Left hindlimb (tissue), 1 donor: ENCODE data around the gene KMT5C.

Experiments used
- DNase-seq: peaks from one replicate; pipeline ENCODE4 v3.0.0-alpha.2; 2018

The KMT5C gene

GRCh38 chr19:55348317-55349034 is 8.8 kb downstream of the KMT5C start:
- DNase-seq: no peak

GRCh38 chr19:55350620-55351315 is 11.1 kb downstream of the KMT5C start:
- no peak for DNase-seq

- DNase-seq: no peak
Measured at GRCh38 chr19:55352040-55352439, 12.4 kb downstream of the KMT5C start.

- no peak for DNase-seq
Measured at GRCh38 chr19:55352549-55353145, 13.0 kb downstream of the KMT5C start.

- DNase-seq: no peak
Measured at GRCh38 chr19:55353356-55353802, 13.7 kb downstream of the KMT5C start.

- no peak for DNase-seq
Measured at GRCh38 chr19:55353803-55354697, 14.4 kb downstream of the KMT5C start.

GRCh38 chr19:55354698-55355212 is 15.1 kb downstream of the KMT5C start, which contains the start of gene COX6B2:
Gene COX6B2, minus strand, starts transcription at chr19:55354719. Its CDS starts 198 bp downstream, at chr19:55354521.
- DNase-seq: no peak

GRCh38 chr19:55355213-55355821 is 15.6 kb downstream of the KMT5C start:
- no peak for DNase-seq

GRCh38 chr19:55358493-55358892 is 18.8 kb downstream of the KMT5C start:
- no peak for DNase-seq

- no peak for DNase-seq
Measured at GRCh38 chr19:55358943-55359908, 19.6 kb downstream of the KMT5C start.

- no peak for DNase-seq
Measured at GRCh38 chr19:55360902-55361301, 21.2 kb downstream of the KMT5C start.

GRCh38 chr19:55362174-55362989 is 22.7 kb downstream of the KMT5C start:
- DNase-seq: no peak

GRCh38 chr19:55362990-55363716 is 23.5 kb downstream of the KMT5C start, which contains the start of gene GARIN5B:
Gene GARIN5B, minus strand, starts transcription at chr19:55363260. Its CDS starts 194 bp downstream, at chr19:55363066.
- no peak for DNase-seq

- no peak for DNase-seq
Measured at GRCh38 chr19:55365245-55365644, 25.6 kb downstream of the KMT5C start.

- no peak for DNase-seq
Measured at GRCh38 chr19:55365964-55366363, 26.3 kb downstream of the KMT5C start.

GRCh38 chr19:55366790-55367189 is 27.1 kb downstream of the KMT5C start:
- DNase-seq: no peak

- no peak for DNase-seq
Measured at GRCh38 chr19:55368106-55368505, 28.4 kb downstream of the KMT5C start.

GRCh38 chr19:55368701-55369563 is 29.3 kb downstream of the KMT5C start:
- DNase-seq: peak; percentile 53
